SK-N-SH (cell line): ENCODE results near the gene IL17RC. TPM values are rescaled to one million over a fixed set of nuclear protein-coding genes. Genes with fewer than 3 reads are reported as not detected.

Experiments used
- CTCF ChIA-PET: fragments of 300-600, 350-600 bp; formaldehyde crosslinking; extraction: SDS; loops from one replicate; lab custom pipeline; 2021; lab: Yijun Ruan, JAX
- POLR2A ChIA-PET: fragments of 350-600 bp; sonication (Branson Sonifier 250); formaldehyde crosslinking; extraction: SDS; loops from one replicate; lab custom pipeline; 2020; ENCODE audit warnings: antibody characterized with exemption, inconsistent platforms; lab: Yijun Ruan, JAX
- DNase-seq: peaks from one replicate; pipeline ENCODE4 v3.0.0; 2012
- H2AFZ ChIP-seq: fragments of 200-600 bp; sonication (generic); 2 replicates; pipeline ENCODE4 v1.8.1; 2016; ENCODE audit warnings: antibody characterized with exemption, mild to moderate bottlenecking, low read depth
- H3F3A ChIP-seq: fragments of 200-600 bp; sonication (generic); replicated peaks from 2 replicates; pipeline ENCODE3; 2016; ENCODE audit warnings: antibody characterized with exemption, mild to moderate bottlenecking; ENCODE audit not compliant: insufficient read depth
- H3K27ac ChIP-seq, 2 experiments: fragments of 200-500 bp in 1 of 2; fragments of 200-600 bp in 1 of 2; sonication (Bioruptor generic) in 1 of 2; sonication (generic), shearing (Covaris generic) in 1 of 2; 2 replicates each; pipeline versions ENCODE4 v1.5.1 to v1.6.1; 2014 to 2016; ENCODE audit warnings: low read depth in 2 of 2, inconsistent platforms in 1 of 2, low read length in 1 of 2, mild to moderate bottlenecking in 1 of 2, mixed read lengths in 1 of 2
- H3K27me3 ChIP-seq: fragments of 200-600 bp; sonication (generic), shearing (Covaris generic); 2 replicates; pipeline ENCODE4 v1.6.1; 2016; ENCODE audit warnings: mixed run types; ENCODE audit not compliant: insufficient read depth
- H3K36me3 ChIP-seq, 2 experiments: fragments of 200-500 bp in 1 of 2; fragments of 200-600 bp in 1 of 2; sonication (Bioruptor generic) in 1 of 2; sonication (generic) in 1 of 2; replicated peaks in 1 of 2; 2 replicates each; pipeline versions ENCODE3 to v1.5.1; 2014 to 2016; ENCODE audit warnings: low read length in 1 of 2, mild to moderate bottlenecking in 1 of 2; ENCODE audit not compliant: insufficient read depth in 2 of 2, control insufficient read depth in 1 of 2
- H3K4me1 ChIP-seq, 2 experiments: fragments of 200-500 bp in 1 of 2; fragments of 200-600 bp in 1 of 2; sonication (Bioruptor generic) in 1 of 2; sonication (generic), shearing (Covaris generic) in 1 of 2; 2 replicates each; pipeline versions ENCODE4 v1.5.1 to v1.6.1; 2014 to 2016; ENCODE audit warnings: low read depth in 1 of 2, low read length in 1 of 2, mixed run types in 1 of 2; ENCODE audit not compliant: insufficient read depth in 2 of 2, control insufficient read depth in 1 of 2
- H3K4me2 ChIP-seq: fragments of 200-600 bp; sonication (generic), shearing (Covaris generic); 2 replicates; pipeline ENCODE4 v1.6.1; 2017; ENCODE audit warnings: mixed run types
- H3K4me3 ChIP-seq, 2 experiments: fragments of 200-500 bp in 1 of 2; fragments of 200-600 bp in 1 of 2; sonication (Bioruptor generic) in 1 of 2; sonication (generic), shearing (Covaris generic) in 1 of 2; 2 replicates each; pipeline versions ENCODE4 v1.5.1 to v1.8.1; 2014 to 2016; ENCODE audit warnings: low read depth in 2 of 2, inconsistent platforms in 1 of 2, low read length in 1 of 2, mild to moderate bottlenecking in 1 of 2, mixed read lengths in 1 of 2, moderate library complexity in 1 of 2
- H3K79me2 ChIP-seq: fragments of 200-600 bp; sonication (generic); 2 replicates; pipeline ENCODE4 v1.8.1; 2017; ENCODE audit warnings: mild to moderate bottlenecking; ENCODE audit not compliant: insufficient read depth
- H3K9ac ChIP-seq: fragments of 200-600 bp; sonication (generic); 2 replicates; pipeline ENCODE4 v1.6.1; 2017; ENCODE audit warnings: mixed run types
- H3K9me2 ChIP-seq: fragments of 200-600 bp; sonication (generic); 2 replicates; pipeline ENCODE4 v1.6.1; 2017; ENCODE audit warnings: mixed run types
- H3K9me3 ChIP-seq: fragments of 200-600 bp; sonication (generic); 2 replicates; pipeline ENCODE4 v1.6.1; 2017; ENCODE audit warnings: mixed run types, mild to moderate bottlenecking, moderate library complexity
- H4K20me1 ChIP-seq: fragments of 200-600 bp; sonication (generic); 2 replicates; pipeline ENCODE4 v1.6.1; 2017; ENCODE audit warnings: mild to moderate bottlenecking, mixed run types; ENCODE audit not compliant: insufficient read depth
- CHD2 ChIP-seq: fragments of 150-350 bp; IDR thresholded peaks from 2 replicates; pipeline ENCODE4 v1.6.1; 2018; ENCODE audit warnings: low read length; ENCODE audit not compliant: partially characterized antibody
- ELF1 ChIP-seq: IDR thresholded peaks from 2 replicates; pipeline ENCODE4 v1.4.0; 2012
- FOSL2 ChIP-seq: IDR thresholded peaks from 2 replicates; pipeline ENCODE4 v1.4.0; 2012; ENCODE audit warnings: low read depth, mild to moderate bottlenecking, moderate library complexity, borderline replicate concordance
- FOXJ3 ChIP-seq: sonication (generic); formaldehyde crosslinking; IDR thresholded peaks from 2 replicates; pipeline ENCODE4 v1.5.1; 2020; ENCODE audit warnings: mild to moderate bottlenecking, missing genetic modification reagents
- GABPA ChIP-seq: IDR thresholded peaks from 2 replicates; pipeline ENCODE4 v1.4.0; 2012; ENCODE audit warnings: low read depth, mild to moderate bottlenecking
- GATA2 ChIP-seq: sonication (generic); formaldehyde crosslinking; IDR thresholded peaks from 2 replicates; pipeline ENCODE4 v1.5.0; 2020; ENCODE audit warnings: mild to moderate bottlenecking, missing genetic modification reagents
- JUND ChIP-seq: IDR thresholded peaks from 2 replicates; pipeline ENCODE4 v1.4.0; 2012
- MXI1 ChIP-seq: IDR thresholded peaks from 2 replicates; pipeline ENCODE4 v1.6.1; 2012; ENCODE audit warnings: mild to moderate bottlenecking, low read depth, low read length, improper control_type of control experiment
- RAD21 ChIP-seq: IDR thresholded peaks from 2 replicates; pipeline ENCODE4 v1.6.1; 2012; ENCODE audit warnings: mild to moderate bottlenecking, low read length
- RCOR1 ChIP-seq: fragments of 150-350 bp; IDR thresholded peaks from 2 replicates; pipeline ENCODE4 v1.6.1; 2017; ENCODE audit warnings: antibody characterized with exemption, low read length
- RFX5 ChIP-seq: IDR thresholded peaks from 2 replicates; pipeline ENCODE4 v1.6.1; 2012; ENCODE audit warnings: mild to moderate bottlenecking, improper control_type of control experiment, low read length
- SIN3A ChIP-seq: IDR thresholded peaks from 2 replicates; pipeline ENCODE4 v1.6.1; 2012; ENCODE audit warnings: low read depth, mild to moderate bottlenecking, low read length, moderate library complexity, borderline replicate concordance
- SMC3 ChIP-seq: IDR thresholded peaks from 2 replicates; pipeline ENCODE4 v1.6.1; 2012; ENCODE audit warnings: low read depth, low read length, improper control_type of control experiment
- TAF1 ChIP-seq: IDR thresholded peaks from 2 replicates; pipeline ENCODE4 v1.6.1; 2012; ENCODE audit warnings: low read depth, mild to moderate bottlenecking, low read length, moderate library complexity, borderline replicate concordance
- TEAD4 ChIP-seq: IDR thresholded peaks from 2 replicates; pipeline ENCODE4 v1.4.0; 2012; ENCODE audit warnings: mild to moderate bottlenecking, borderline replicate concordance; ENCODE audit not compliant: insufficient read depth
- YY1 ChIP-seq: IDR thresholded peaks from 2 replicates; pipeline ENCODE4 v1.4.0; 2012; ENCODE audit warnings: low read depth, mild to moderate bottlenecking
- WGBS: methylation state at CpG from one replicate; pipeline ENCODE4 v1.1.6; 2017; ENCODE audit warnings: low lambda C conversion rate; 5-methylcytosine and 5-hydroxymethylcytosine counted together
- polyA plus RNA-seq, 3 experiments: library from polyadenylated mRNA; depleted of rRNA; stranded (reverse); fragments of >200 nt; gene quantifications; 2 replicates each; pipeline ENCODE4 v1.2.3, GENCODE V29; 2012
- TF ChIP-seq, protein P1 (sequence below): IDR thresholded peaks from 2 replicates; pipeline ENCODE4; 2012
- TF ChIP-seq, protein P2 (sequence below): fragments of 150-350 bp; IDR thresholded peaks from 2 replicates; pipeline ENCODE4 v1.6.1; 2017; ENCODE audit warnings: antibody characterized with exemption, low read length, low read depth, borderline replicate concordance
- TF ChIP-seq, protein P3 (sequence below): fragments of 200-600 bp; sonication (generic); IDR thresholded peaks from 2 replicates; pipeline ENCODE4 v1.6.1; 2017; ENCODE audit warnings: antibody characterized with exemption, mild to moderate bottlenecking, moderate library complexity
- TF ChIP-seq, protein P4 (sequence below): IDR thresholded peaks from 2 replicates; pipeline ENCODE4 v1.4.0; 2012; ENCODE audit warnings: low read depth, borderline replicate concordance
- TF ChIP-seq, protein P5 (sequence below): IDR thresholded peaks from 2 replicates; pipeline ENCODE4 v1.6.1; 2012; ENCODE audit warnings: mild to moderate bottlenecking, low read depth, low read length, moderate library complexity

Gene IL17RC
- polyA plus RNA-seq, 1 of the 3 experiments (the other 2 are of a cell fraction): 17.3 TPM

DNA sequence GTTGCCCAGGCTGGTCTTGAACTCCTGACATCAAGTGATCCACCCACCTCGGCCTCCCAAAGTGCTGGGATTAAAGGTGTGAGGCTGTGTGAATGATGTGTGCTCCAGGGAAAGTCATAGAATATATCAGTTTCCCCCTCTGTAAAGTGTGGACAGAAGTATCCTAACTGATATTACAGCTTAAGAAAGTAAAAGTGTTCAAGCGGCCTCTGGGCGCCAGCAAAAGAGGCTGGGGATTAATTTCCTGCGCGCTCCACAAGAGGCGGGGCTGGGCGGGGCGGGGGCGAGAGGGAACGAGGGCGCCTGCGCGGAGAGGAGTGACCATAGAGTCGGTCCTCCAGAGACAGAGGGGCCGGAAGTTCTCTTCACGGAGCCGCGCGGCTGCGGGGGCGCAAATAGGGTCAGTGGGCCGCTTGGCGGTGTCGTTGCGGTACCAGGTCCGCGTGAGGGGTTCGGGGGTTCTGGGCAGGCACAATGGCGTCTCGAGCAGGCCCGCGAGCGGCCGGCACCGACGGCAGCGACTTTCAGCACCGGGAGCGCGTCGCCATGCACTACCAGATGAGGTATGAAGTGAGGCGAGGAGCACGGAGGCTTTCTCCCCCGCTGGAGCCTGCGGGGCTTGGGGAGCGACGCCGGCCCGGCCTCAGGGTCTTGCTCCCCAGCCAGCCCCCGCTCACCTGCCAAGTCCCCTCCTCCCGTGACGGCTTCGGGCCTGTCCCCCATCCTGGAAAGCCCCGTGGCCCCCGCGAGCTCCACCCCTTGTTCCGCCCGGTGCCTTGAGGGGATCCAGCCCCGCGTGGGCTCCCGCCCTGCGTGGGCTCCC lies 26.4 kb upstream of the IL17RC start, which contains the start of gene JAGN1:
JAGN1 (plus strand) TSS at position 362 of the 823 bp plus-strand sequence; CDS start at position 475, 113 bp downstream.
- H4K20me1 ChIP-seq: peaks cover 7% of the 10 kb centered on the region; the same call in 1 of the 2 replicates
- H3K9me2 ChIP-seq: no peaks in the 10 kb centered on the region
- peaks cover 43% of the 10 kb centered on the region for H3K79me2 ChIP-seq
- H2AFZ ChIP-seq: peak within 1 kb of the TSS; percentile 98
- peak within 1 kb of the TSS; percentile 95 for H3K9ac ChIP-seq
- H3K4me3 ChIP-seq: peak within 1 kb of the TSS; percentile 81 to 84
- POLR2A ChIA-PET: interaction anchor here (0.6 to 2.0 kb wide), 5 partner anchors 20 to 269 kb away, joined by 3 to 11 read pairs (median 3); partner anchors contain the start of gene CRELD1
- no peaks in the 10 kb centered on the region for H3K9me3 ChIP-seq
- H3F3A ChIP-seq: peaks cover 27% of the 10 kb centered on the region
- peaks cover 3 to 9% of the 10 kb centered on the region in 2 experiments; a peak in 2 of 4 replicates for H3K4me1 ChIP-seq
- no peaks in the 10 kb centered on the region for H3K27me3 ChIP-seq
- peaks cover 21 to 23% of the 10 kb centered on the region in 2 experiments for H3K36me3 ChIP-seq
- peak; percentile 97 for DNase-seq
- peak within 1 kb of the TSS; percentile 75 for H3K4me2 ChIP-seq
- CTCF ChIA-PET: interaction anchor here (1.1 to 1.4 kb wide), 4 partner anchors 11 to 42 kb away, joined by 3 to 4 read pairs (median 4); no protein-coding TSS in a partner anchor
- H3K27ac ChIP-seq: peak within 1 kb of the TSS; percentile 78 to 90
- WGBS: under 1% methylated on average over 21 of the region's 62 CpGs
- TF ChIP-seq ELF1 (peak; percentile 87), RCOR1 (no peak), YY1 (peak; percentile 17; the same call in 1 of the 2 replicates), RAD21 (no peak), RFX5 (no peak), GABPA (peak; percentile 78), CHD2 (peak; percentile 58), GATA2 (CRISPR knock-in tag) (no peak), FOSL2 (no peak), SIN3A (0 out of 2 replicates have a peak, but pooled peaks have one; percentile 12), TAF1 (peak; percentile 84), FOXJ3 (no peak), JUND (no peak), SMC3 (no peak), MXI1 (no peak), TEAD4 (0 out of 2 replicates have a peak, but pooled peaks have one; percentile 5)
- TF ChIP-seq, protein P1, sequence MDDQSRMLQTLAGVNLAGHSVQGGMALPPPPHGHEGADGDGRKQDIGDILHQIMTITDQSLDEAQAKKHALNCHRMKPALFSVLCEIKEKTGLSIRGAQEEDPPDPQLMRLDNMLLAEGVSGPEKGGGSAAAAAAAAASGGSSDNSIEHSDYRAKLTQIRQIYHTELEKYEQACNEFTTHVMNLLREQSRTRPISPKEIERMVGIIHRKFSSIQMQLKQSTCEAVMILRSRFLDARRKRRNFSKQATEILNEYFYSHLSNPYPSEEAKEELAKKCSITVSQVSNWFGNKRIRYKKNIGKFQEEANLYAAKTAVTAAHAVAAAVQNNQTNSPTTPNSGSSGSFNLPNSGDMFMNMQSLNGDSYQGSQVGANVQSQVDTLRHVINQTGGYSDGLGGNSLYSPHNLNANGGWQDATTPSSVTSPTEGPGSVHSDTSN: peak; percentile 15; the same call in 1 of the 2 replicates
- TF ChIP-seq, protein P2, sequence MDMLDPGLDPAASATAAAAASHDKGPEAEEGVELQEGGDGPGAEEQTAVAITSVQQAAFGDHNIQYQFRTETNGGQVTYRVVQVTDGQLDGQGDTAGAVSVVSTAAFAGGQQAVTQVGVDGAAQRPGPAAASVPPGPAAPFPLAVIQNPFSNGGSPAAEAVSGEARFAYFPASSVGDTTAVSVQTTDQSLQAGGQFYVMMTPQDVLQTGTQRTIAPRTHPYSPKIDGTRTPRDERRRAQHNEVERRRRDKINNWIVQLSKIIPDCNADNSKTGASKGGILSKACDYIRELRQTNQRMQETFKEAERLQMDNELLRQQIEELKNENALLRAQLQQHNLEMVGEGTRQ: no peak
- TF ChIP-seq, protein P3, sequence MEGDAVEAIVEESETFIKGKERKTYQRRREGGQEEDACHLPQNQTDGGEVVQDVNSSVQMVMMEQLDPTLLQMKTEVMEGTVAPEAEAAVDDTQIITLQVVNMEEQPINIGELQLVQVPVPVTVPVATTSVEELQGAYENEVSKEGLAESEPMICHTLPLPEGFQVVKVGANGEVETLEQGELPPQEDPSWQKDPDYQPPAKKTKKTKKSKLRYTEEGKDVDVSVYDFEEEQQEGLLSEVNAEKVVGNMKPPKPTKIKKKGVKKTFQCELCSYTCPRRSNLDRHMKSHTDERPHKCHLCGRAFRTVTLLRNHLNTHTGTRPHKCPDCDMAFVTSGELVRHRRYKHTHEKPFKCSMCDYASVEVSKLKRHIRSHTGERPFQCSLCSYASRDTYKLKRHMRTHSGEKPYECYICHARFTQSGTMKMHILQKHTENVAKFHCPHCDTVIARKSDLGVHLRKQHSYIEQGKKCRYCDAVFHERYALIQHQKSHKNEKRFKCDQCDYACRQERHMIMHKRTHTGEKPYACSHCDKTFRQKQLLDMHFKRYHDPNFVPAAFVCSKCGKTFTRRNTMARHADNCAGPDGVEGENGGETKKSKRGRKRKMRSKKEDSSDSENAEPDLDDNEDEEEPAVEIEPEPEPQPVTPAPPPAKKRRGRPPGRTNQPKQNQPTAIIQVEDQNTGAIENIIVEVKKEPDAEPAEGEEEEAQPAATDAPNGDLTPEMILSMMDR: no peak
- TF ChIP-seq, protein P4, sequence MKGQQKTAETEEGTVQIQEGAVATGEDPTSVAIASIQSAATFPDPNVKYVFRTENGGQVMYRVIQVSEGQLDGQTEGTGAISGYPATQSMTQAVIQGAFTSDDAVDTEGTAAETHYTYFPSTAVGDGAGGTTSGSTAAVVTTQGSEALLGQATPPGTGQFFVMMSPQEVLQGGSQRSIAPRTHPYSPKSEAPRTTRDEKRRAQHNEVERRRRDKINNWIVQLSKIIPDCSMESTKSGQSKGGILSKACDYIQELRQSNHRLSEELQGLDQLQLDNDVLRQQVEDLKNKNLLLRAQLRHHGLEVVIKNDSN: no peak
- TF ChIP-seq, protein P5, sequence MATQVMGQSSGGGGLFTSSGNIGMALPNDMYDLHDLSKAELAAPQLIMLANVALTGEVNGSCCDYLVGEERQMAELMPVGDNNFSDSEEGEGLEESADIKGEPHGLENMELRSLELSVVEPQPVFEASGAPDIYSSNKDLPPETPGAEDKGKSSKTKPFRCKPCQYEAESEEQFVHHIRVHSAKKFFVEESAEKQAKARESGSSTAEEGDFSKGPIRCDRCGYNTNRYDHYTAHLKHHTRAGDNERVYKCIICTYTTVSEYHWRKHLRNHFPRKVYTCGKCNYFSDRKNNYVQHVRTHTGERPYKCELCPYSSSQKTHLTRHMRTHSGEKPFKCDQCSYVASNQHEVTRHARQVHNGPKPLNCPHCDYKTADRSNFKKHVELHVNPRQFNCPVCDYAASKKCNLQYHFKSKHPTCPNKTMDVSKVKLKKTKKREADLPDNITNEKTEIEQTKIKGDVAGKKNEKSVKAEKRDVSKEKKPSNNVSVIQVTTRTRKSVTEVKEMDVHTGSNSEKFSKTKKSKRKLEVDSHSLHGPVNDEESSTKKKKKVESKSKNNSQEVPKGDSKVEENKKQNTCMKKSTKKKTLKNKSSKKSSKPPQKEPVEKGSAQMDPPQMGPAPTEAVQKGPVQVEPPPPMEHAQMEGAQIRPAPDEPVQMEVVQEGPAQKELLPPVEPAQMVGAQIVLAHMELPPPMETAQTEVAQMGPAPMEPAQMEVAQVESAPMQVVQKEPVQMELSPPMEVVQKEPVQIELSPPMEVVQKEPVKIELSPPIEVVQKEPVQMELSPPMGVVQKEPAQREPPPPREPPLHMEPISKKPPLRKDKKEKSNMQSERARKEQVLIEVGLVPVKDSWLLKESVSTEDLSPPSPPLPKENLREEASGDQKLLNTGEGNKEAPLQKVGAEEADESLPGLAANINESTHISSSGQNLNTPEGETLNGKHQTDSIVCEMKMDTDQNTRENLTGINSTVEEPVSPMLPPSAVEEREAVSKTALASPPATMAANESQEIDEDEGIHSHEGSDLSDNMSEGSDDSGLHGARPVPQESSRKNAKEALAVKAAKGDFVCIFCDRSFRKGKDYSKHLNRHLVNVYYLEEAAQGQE: peak; percentile 26; the same call in 1 of the 2 replicates
